Ectodermal cell (in vitro differentiated cells): ENCODE measurements around the gene TMEM269.

ENCODE experiments used
- H3K27ac ChIP-seq: 2 replicates; pipeline ENCODE4 v1.7.0; 2013; ENCODE audit warnings: mild to moderate bottlenecking, low read depth, low read length; ENCODE audit not compliant: insufficient read depth, poor library complexity, severe bottlenecking
- H3K27me3 ChIP-seq: 2 replicates; pipeline ENCODE4 v1.7.0; 2013; ENCODE audit warnings: mild to moderate bottlenecking, low read length; ENCODE audit not compliant: insufficient read depth, control insufficient read depth, poor library complexity, severe bottlenecking
- H3K36me3 ChIP-seq: one replicate; pipeline ENCODE4 v1.7.0; 2013; ENCODE audit warnings: low read length; ENCODE audit not compliant: control insufficient read depth, insufficient read depth
- H3K4me1 ChIP-seq: one replicate; pipeline ENCODE4 v1.7.0; 2013; ENCODE audit warnings: low read length; ENCODE audit not compliant: control insufficient read depth, insufficient read depth
- H3K4me3 ChIP-seq: 2 replicates; pipeline ENCODE4 v1.7.0; 2013; ENCODE audit warnings: low read depth, low read length, control low read depth; ENCODE audit not compliant: insufficient read depth
- H3K9me3 ChIP-seq: 2 replicates; pipeline ENCODE4 v1.7.0; 2013; ENCODE audit warnings: mild to moderate bottlenecking, low read length, moderate library complexity; ENCODE audit not compliant: control insufficient read depth
- WGBS, 2 experiments: methylation state at CpG; one replicate each; pipeline ENCODE4 v1.1.7; 2013; ENCODE audit warnings: missing lambda C conversion rate in 2 of 2; 5-methylcytosine and 5-hydroxymethylcytosine counted together

The TMEM269 gene

DNA sequence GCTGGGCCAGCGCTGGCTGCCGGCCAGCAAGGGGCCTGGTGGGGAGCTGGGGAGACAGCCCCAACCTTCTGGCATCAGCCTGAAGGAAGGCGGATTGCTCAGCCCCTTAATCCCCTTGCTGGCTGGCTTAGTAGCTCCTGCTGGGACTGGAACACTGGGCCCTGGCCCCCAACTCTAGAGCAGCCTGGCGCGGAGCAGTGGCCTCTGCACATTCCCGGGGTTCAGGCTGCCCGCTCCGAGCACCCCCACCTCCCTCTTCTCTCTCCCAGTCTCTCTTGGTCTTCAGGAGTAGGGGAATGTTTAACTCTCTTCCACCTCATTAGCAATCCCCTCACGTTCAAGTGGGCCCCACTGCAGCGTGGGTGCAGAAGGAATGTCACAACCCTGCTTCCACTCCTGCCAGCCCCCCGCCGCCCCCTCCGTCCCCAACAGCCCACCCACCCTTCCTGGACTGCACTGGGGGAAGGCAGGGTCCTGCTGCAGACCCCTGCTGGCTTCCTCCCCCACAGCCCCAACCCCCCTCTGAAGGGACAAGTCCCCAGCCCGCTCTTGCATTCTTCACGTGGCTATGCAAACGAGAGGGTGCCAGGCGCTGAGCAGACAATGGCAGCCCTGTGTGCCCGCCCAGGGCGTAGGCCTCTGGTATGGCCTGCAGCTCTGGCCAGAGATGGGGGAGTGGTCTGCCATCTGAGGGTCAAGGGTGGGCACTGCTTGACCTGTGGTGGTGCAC, 43.8 kb upstream of the TMEM269 start:
- Histone ChIP-seq H3K9me3 (no peaks in the 10 kb centered on the region), H3K27me3 (no peaks in the 10 kb centered on the region), H3K36me3 (peaks cover 5% of the 10 kb centered on the region), H3K27ac (peak overlapping the region; percentile 83), H3K4me1 (peaks cover 33% of the 10 kb centered on the region), H3K4me3 (no peak overlapping the region)
- 49 to 55% methylated on average over 16 to 19 of the region's 19 CpGs for WGBS, 2 experiments

DNA sequence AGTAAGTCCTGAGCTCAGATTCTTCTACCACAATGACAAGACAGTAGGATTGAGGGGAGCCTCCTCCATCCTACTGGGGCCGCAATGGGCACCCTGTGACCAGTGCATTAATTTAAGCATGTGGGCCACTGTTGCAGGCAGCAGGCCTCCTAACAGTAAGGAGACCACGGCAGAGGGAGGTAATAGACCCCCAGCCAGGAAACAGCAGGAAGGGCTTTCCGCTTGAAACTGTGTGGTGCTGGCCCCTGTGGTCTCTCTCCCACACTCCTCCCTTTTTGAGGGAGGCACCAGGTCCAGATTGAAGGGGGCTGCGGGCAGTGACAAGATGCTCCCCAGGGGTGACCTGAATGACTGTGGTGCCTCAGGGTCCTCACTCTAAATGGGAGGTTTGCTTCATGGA, 43.1 kb upstream of the TMEM269 start:
- Histone ChIP-seq H3K27me3 (no peaks in the 10 kb centered on the region), H3K4me3 (no peak overlapping the region), H3K36me3 (peaks cover 12% of the 10 kb centered on the region), H3K9me3 (no peaks in the 10 kb centered on the region), H3K4me1 (peaks cover 33% of the 10 kb centered on the region), H3K27ac (no peak overlapping the region)
- 87 to 89% methylated on average over 4 of the region's 4 CpGs for WGBS, 2 experiments

- H3K9me3 ChIP-seq = no peaks in the 10 kb centered on the region
- no peak overlapping the region for H3K4me3 ChIP-seq
- no peaks in the 10 kb centered on the region for H3K27me3 ChIP-seq
- no peak overlapping the region for H3K27ac ChIP-seq
- H3K4me1 ChIP-seq = peaks cover 33% of the 10 kb centered on the region
- H3K36me3 ChIP-seq = peaks cover 14% of the 10 kb centered on the region
- 92 to 95% methylated on average over 8 of the region's 8 CpGs for WGBS, 2 experiments
These were observed 42.6 kb upstream of the TMEM269 start for GRCh38 chr1:42742141-42742540.

GRCh38 chr1:42742617-42743316, 42.0 kb upstream of the TMEM269 start:
- Histone ChIP-seq H3K4me1 (peaks cover 33% of the 10 kb centered on the region), H3K27ac (no peak overlapping the region), H3K9me3 (no peaks in the 10 kb centered on the region), H3K4me3 (no peak overlapping the region), H3K36me3 (peaks cover 14% of the 10 kb centered on the region), H3K27me3 (no peaks in the 10 kb centered on the region)
- 91% methylated on average over 9 of the region's 9 CpGs for WGBS, 2 experiments

GRCh38 chr1:42743317-42744147, 41.3 kb upstream of the TMEM269 start:
- no peak overlapping the region for H3K4me3 ChIP-seq
- no peaks in the 10 kb centered on the region for H3K9me3 ChIP-seq
- H3K27ac ChIP-seq = no peak overlapping the region
- no peaks in the 10 kb centered on the region for H3K27me3 ChIP-seq
- 83 to 84% methylated on average over 21 of the region's 21 CpGs for WGBS, 2 experiments
- H3K36me3 ChIP-seq = peaks cover 14% of the 10 kb centered on the region
- H3K4me1 ChIP-seq = peaks cover 33% of the 10 kb centered on the region

DNA sequence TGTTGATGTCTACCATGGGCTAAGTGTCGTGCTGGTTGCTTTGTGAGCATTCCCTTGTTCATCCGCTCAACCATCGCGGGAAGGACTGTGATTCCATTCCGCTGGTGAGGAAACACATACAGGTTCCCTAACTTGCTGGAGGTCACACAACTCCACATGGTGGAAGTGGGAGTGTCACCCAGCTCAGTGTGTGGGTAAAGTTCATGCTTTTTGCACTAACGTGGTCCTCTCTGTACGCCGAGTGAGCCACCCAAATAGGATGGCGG, 40.7 kb upstream of the TMEM269 start:
- Histone ChIP-seq H3K36me3 (peaks cover 14% of the 10 kb centered on the region), H3K4me1 (peaks cover 28% of the 10 kb centered on the region), H3K27ac (no peak overlapping the region), H3K4me3 (no peak overlapping the region), H3K27me3 (no peaks in the 10 kb centered on the region), H3K9me3 (no peaks in the 10 kb centered on the region)
- 96 to 97% methylated on average over 9 of the region's 9 CpGs for WGBS, 2 experiments

DNA sequence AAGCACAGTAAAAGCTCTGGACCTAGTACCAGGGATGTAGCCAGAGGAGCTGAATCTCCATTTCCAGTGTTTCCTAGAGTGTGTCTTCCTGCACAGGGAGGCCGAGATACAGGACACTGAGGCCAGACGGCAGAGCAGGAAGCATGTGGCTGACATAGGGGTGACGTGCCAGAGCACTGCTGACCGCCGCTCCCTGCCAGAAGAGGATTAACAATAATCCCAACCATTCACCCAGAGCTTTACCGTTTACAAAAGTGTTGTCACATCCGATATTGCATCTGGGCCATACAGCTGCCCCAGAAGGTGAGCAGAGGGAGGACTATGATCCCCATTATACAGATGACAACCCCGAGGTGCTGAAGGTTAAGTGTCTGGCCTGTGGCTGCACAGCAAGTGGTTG, 38.9 kb upstream of the TMEM269 start:
- Histone ChIP-seq H3K4me3 (no peak overlapping the region), H3K27me3 (no peaks in the 10 kb centered on the region), H3K36me3 (peaks cover 24% of the 10 kb centered on the region), H3K27ac (no peak overlapping the region), H3K9me3 (no peaks in the 10 kb centered on the region), H3K4me1 (peaks cover 12% of the 10 kb centered on the region)
- WGBS, 2 experiments = 96% methylated on average over 8 of the region's 8 CpGs

DNA sequence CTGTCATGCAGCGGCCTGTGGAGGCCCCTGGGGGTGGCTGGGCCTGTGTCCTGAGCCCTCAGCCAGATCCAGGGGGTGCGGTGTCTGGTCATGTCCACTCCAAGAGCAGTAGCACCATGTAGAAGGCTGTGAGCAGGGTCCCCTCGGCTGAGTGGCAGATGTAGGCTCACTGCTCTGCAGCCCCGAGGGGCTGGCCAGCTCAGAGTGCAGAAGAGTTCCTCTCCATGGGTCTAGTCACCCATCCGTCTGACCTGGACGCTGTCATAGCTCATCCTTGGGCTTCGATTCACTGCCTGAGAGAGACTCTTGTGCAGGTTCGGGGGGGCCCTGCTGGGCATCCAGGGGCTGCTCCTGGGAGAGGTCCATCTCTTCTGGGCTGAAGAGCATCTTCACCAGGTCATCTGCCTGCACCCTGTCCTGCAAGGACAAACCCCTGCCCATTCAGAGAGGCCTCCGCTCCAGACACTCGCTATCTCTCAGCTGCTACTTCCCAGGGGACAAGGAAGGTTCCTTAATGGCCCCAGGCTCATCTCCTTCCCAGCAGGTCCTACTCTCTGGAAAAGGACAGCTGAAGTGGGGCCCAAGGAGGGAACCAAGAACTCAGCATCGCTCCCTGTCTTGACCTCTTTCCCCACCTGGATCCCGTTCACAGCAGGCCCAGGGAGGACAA, 38.2 kb upstream of the TMEM269 start:
- H3K4me3 ChIP-seq = no peak overlapping the region
- H3K4me1 ChIP-seq = peaks cover 5% of the 10 kb centered on the region
- 95% methylated on average over 12 of the region's 12 CpGs for WGBS, 2 experiments
- H3K9me3 ChIP-seq = no peaks in the 10 kb centered on the region
- no peak overlapping the region for H3K27ac ChIP-seq
- H3K36me3 ChIP-seq = peaks cover 25% of the 10 kb centered on the region
- no peaks in the 10 kb centered on the region for H3K27me3 ChIP-seq

GRCh38 chr1:42747125-42747524, 37.7 kb upstream of the TMEM269 start:
- Histone ChIP-seq H3K27me3 (no peaks in the 10 kb centered on the region), H3K4me1 (no peaks in the 10 kb centered on the region), H3K9me3 (no peaks in the 10 kb centered on the region), H3K27ac (no peak overlapping the region), H3K4me3 (no peak overlapping the region), H3K36me3 (peaks cover 31% of the 10 kb centered on the region)
- WGBS, 2 experiments = 71 to 72% methylated on average over 14 of the region's 14 CpGs

DNA sequence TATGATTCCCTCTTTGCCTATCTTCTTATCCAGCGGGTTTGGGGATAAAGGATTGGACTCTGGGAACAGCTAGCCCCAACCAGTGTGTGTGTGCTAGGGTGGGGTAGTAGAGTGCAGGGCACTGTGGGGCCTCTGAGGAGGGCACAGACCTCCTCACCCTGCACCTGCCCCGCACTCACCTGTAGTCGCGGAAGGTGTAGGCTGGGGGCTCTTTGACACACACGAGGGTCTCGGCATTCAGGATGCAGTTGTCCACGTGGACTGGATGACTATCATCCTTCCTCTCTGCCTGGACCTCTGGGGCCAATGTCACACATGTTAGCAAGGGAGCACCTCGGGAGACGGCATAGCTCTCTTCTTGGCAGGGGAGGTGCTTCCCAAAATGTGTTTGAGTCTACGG, 36.8 kb upstream of the TMEM269 start:
- Histone ChIP-seq H3K9me3 (no peaks in the 10 kb centered on the region), H3K36me3 (peaks cover 40% of the 10 kb centered on the region), H3K4me1 (no peaks in the 10 kb centered on the region), H3K27ac (no peak overlapping the region), H3K4me3 (no peak overlapping the region), H3K27me3 (no peaks in the 10 kb centered on the region)
- WGBS, 2 experiments = 94 to 96% methylated on average over 10 of the region's 10 CpGs
